Measurements from ENCODE around the gene PIGU.

Gene PIGU

GRCh38 chr20:34704177-34705007 is 27.5 kb upstream of the PIGU start, which contains the start of gene TP53INP2:
Gene TP53INP2 (plus strand): TSS chr20:34704344. CDS start chr20:34708740, 4,396 bp downstream.
- Histone ChIP-seq H3K4me3 (ENCODE audit: insufficient read depth, low read length, poor library complexity, severe bottlenecking) (peak within 1 kb of the TSS; percentile 73), H3K4me2 (ENCODE audit: low read depth, low read length, poor library complexity, severe bottlenecking) (peak within 1 kb of the TSS; percentile 92), H3K9me2 (replicated peaks; ENCODE audit: insufficient read depth, low read length) (no peaks in the 10 kb centered on the region), H3K9me3 (ENCODE audit: insufficient read depth, low read length) (no peaks in the 10 kb centered on the region), H3F3A (ENCODE audit: insufficient read depth) (peaks cover 13% of the 10 kb centered on the region), H2AFZ (ENCODE audit: low read depth, low read length, severe bottlenecking) (peak within 1 kb of the TSS; percentile 94), H3K79me2 (ENCODE audit: insufficient read depth, low read length) (no peaks in the 10 kb centered on the region), H4K20me1 (ENCODE audit: low read depth, low read length) (no peaks in the 10 kb centered on the region), H3K36me3 (ENCODE audit: low read length) (no peaks in the 10 kb centered on the region), H3K27me3 (ENCODE audit: low read length) (no peaks in the 10 kb centered on the region), H3K27ac (ENCODE audit: low read depth, low read length) (0 out of 2 replicates have a peak within 1 kb of the TSS, but pooled peaks have one; percentile 1), H3K9ac (ENCODE audit: low read length) (peak within 1 kb of the TSS; percentile 64)
- no peak for TF ChIP-seq EZH2phosphoT487 (conservative IDR thresholded peaks at IDR 0.05; ENCODE audit: low read length)
- TF ChIP-seq CTCF (IDR thresholded peaks at IDR 0.05; ENCODE audit: insufficient read depth, low read length, poor library complexity, severe bottlenecking), result no peak

DNA sequence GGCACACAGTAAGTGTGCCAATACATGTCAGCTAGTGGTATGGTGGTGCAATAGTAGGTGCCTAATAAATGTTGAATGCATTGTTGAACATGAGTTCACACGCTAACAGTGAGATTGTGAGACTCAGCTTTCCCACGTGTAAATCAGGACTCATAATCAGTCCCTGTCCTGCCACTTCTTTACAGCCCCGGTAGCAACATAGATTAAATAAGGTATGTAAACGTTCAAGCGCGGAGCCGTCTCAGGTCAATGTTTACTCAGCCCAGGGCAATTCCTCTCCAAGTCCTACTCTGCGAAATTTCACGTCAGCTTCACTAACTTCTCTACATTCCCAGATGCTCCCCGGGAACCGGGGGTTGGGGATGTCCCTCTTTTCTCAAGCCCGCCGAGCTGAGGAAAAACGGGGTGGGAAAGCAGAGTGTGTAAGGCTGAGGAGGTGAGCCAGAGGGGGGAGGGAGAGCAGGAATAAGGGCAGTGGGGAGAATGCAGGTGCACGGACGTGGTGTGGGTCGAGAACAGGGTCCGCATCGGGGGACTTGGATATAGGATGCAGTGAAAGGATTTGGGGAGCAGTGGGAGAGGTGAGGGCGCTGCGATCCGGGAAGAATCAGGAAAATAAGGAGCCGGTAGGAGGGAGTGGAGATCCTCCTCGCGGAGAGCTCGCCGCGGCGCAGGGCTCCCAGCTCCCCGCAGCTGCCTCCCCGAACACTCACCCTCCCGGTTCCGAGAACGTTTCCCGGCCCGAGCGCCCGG is 26.7 kb upstream of the PIGU start:
- no peaks in the 10 kb centered on the region for H3K79me2 ChIP-seq (ENCODE audit: insufficient read depth, low read length)
- TF ChIP-seq CTCF (IDR thresholded peaks at IDR 0.05; ENCODE audit: insufficient read depth, low read length, poor library complexity, severe bottlenecking) (no peak), EZH2phosphoT487 (conservative IDR thresholded peaks at IDR 0.05; ENCODE audit: low read length) (no peak)
- H3K27ac ChIP-seq (ENCODE audit: low read depth, low read length), result no peak overlapping the region
- peak overlapping the region; percentile 64 for H3K9ac ChIP-seq (ENCODE audit: low read length)
- H3K9me3 ChIP-seq (ENCODE audit: insufficient read depth, low read length), result no peaks in the 10 kb centered on the region
- H3K4me2 ChIP-seq (ENCODE audit: low read depth, low read length, poor library complexity, severe bottlenecking), result peak overlapping the region; percentile 92
- no peaks in the 10 kb centered on the region for H3K36me3 ChIP-seq (ENCODE audit: low read length)
- H3K4me3 ChIP-seq (ENCODE audit: insufficient read depth, low read length, poor library complexity, severe bottlenecking), result peak overlapping the region; percentile 73
- no peaks in the 10 kb centered on the region for H4K20me1 ChIP-seq (ENCODE audit: low read depth, low read length)
- peak overlapping the region; percentile 91 for H2AFZ ChIP-seq (ENCODE audit: low read depth, low read length, severe bottlenecking)
- no peaks in the 10 kb centered on the region for H3K27me3 ChIP-seq (ENCODE audit: low read length)
- no peaks in the 10 kb centered on the region for H3K9me2 ChIP-seq (replicated peaks; ENCODE audit: insufficient read depth, low read length)
- H3F3A ChIP-seq (ENCODE audit: insufficient read depth), result peaks cover 13% of the 10 kb centered on the region

- H3K27me3 ChIP-seq (ENCODE audit: low read length), result no peaks in the 10 kb centered on the region
- no peak overlapping the region for H3K9ac ChIP-seq (ENCODE audit: low read length)
- no peaks in the 10 kb centered on the region for H3K36me3 ChIP-seq (ENCODE audit: low read length)
- H3K9me3 ChIP-seq (ENCODE audit: insufficient read depth, low read length), result no peaks in the 10 kb centered on the region
- H3F3A ChIP-seq (ENCODE audit: insufficient read depth), result peaks cover 9% of the 10 kb centered on the region
- no peak overlapping the region for H3K4me3 ChIP-seq (ENCODE audit: insufficient read depth, low read length, poor library complexity, severe bottlenecking)
- no peak overlapping the region for H2AFZ ChIP-seq (ENCODE audit: low read depth, low read length, severe bottlenecking)
- TF ChIP-seq CTCF (IDR thresholded peaks at IDR 0.05; ENCODE audit: insufficient read depth, low read length, poor library complexity, severe bottlenecking) (no peak), EZH2phosphoT487 (conservative IDR thresholded peaks at IDR 0.05; ENCODE audit: low read length) (no peak)
- H3K79me2 ChIP-seq (ENCODE audit: insufficient read depth, low read length), result no peaks in the 10 kb centered on the region
- H3K27ac ChIP-seq (ENCODE audit: low read depth, low read length), result no peak overlapping the region
- no peaks in the 10 kb centered on the region for H3K9me2 ChIP-seq (replicated peaks; ENCODE audit: insufficient read depth, low read length)
- H4K20me1 ChIP-seq (ENCODE audit: low read depth, low read length), result no peaks in the 10 kb centered on the region
- H3K4me2 ChIP-seq (ENCODE audit: low read depth, low read length, poor library complexity, severe bottlenecking), result peak overlapping the region; percentile 92
These were observed 26.1 kb upstream of the PIGU start for GRCh38 chr20:34703061-34703423.
